DND-41 (cell line): ENCODE data around the gene TMEM151A.

ENCODE experiments used
- ATAC-seq: fragments of 200-7000 bp; cut with Tn5 transposase; 3 replicates; pipeline ENCODE4 v1.9.1; 2021; ENCODE audit warnings: low read depth; ENCODE audit not compliant: insufficient read depth
- DNase-seq: peaks from one replicate; pipeline ENCODE4 v3.0.0-alpha.2; 2020
- H2AFZ ChIP-seq: 2 replicates; pipeline ENCODE4 v1.6.0; 2012; ENCODE audit warnings: low read depth, low read length
- H3K27ac ChIP-seq: 2 replicates; pipeline ENCODE4 v1.5.1; 2012; ENCODE audit warnings: low read length, inconsistent platforms
- H3K27me3 ChIP-seq: fragments of 200-600 bp; sonication (generic); 2 replicates; pipeline ENCODE4 v1.6.0; 2012; ENCODE audit warnings: low read length, mild to moderate bottlenecking, inconsistent platforms; ENCODE audit not compliant: insufficient read depth, poor library complexity
- H3K36me3 ChIP-seq: 2 replicates; pipeline ENCODE4 v1.5.1; 2012; ENCODE audit warnings: low read length, inconsistent platforms; ENCODE audit not compliant: insufficient read depth
- H3K4me1 ChIP-seq: 2 replicates; pipeline ENCODE4 v1.5.1; 2012; ENCODE audit warnings: mild to moderate bottlenecking, low read length; ENCODE audit not compliant: insufficient read depth
- H3K4me2 ChIP-seq: 2 replicates; pipeline ENCODE4 v1.6.0; 2012; ENCODE audit warnings: mild to moderate bottlenecking, moderate library complexity, low read length, inconsistent platforms; ENCODE audit not compliant: insufficient read depth
- H3K4me3 ChIP-seq, 2 experiments: fragments of 200-600 bp in 1 of 2; shearing (Covaris generic) in 1 of 2; 2 replicates each; pipeline ENCODE4 v1.5.1; 2012 to 2016; ENCODE audit warnings: inconsistent platforms in 2 of 2, low read length in 2 of 2, mild to moderate bottlenecking in 2 of 2, low read depth in 1 of 2, moderate library complexity in 1 of 2
- H3K79me2 ChIP-seq: 2 replicates; pipeline ENCODE4 v1.6.0; 2012; ENCODE audit warnings: low read length, inconsistent platforms; ENCODE audit not compliant: insufficient read depth
- H3K9ac ChIP-seq: 2 replicates; pipeline ENCODE4 v1.6.0; 2012; ENCODE audit warnings: low read depth, mild to moderate bottlenecking, inconsistent platforms, low read length, moderate library complexity
- H3K9me3 ChIP-seq: 2 replicates; pipeline ENCODE4 v1.5.1; 2012; ENCODE audit warnings: low read length, moderate library complexity, mild to moderate bottlenecking, inconsistent platforms; ENCODE audit not compliant: insufficient read depth, severe bottlenecking
- H4K20me1 ChIP-seq: 2 replicates; pipeline ENCODE4 v1.6.0; 2012; ENCODE audit warnings: low read length; ENCODE audit not compliant: insufficient read depth
- CTCF ChIP-seq: IDR thresholded peaks from 2 replicates; pipeline ENCODE4 v1.5.1; 2012; ENCODE audit warnings: borderline replicate concordance, low read length, moderate library complexity, mild to moderate bottlenecking; ENCODE audit not compliant: poor library complexity, severe bottlenecking; ENCODE audit errors: extremely low read depth
- EZH2 ChIP-seq: IDR thresholded peaks from 3 replicates; pipeline ENCODE4 v1.6.1; 2012; ENCODE audit warnings: borderline replicate concordance, low read depth, mild to moderate bottlenecking, moderate library complexity, low read length, inconsistent platforms; ENCODE audit not compliant: severe bottlenecking

The TMEM151A gene

DNA sequence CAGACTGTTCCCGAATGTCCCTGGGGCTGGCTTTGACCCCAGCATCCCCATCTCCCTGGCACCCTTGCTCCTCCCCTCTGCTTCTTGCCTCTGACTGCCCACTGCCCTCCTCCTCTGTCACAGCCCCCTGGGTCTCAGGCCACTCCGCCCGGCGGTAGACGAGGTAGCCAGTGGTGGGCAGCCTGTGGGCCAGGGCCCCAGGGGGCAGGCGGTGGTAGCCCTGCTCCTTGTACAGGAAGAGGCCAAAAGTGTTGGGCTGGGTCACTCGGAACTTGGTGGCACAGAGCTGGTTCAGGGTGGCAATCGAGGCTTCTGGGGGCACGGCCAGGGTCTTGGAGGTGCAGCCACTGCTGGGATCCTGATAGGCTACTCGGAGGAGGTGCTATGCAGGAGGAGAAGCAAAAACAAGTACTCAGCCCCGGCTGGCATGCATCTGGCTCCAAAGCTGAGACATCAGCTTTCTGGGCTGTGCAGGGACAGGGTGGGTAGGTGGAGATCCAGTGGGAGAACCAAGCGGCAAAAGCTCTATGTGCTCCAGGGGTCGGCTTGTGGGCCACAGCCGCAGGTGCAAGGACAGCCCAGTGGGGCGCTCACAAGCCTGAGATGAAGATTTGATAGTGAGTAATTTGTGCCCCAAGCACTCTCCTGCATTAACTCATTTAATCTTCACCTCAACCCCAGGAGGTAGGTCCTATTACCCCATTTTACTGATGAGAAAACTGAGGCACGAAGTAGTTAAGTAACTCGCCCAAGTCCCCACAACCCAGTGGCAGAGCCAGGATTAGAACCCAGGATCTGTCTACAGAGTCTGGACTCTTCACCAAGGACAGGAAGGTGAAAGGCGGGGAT is 40.9 kb downstream of the TMEM151A start:
- Histone ChIP-seq H4K20me1 (peaks cover 3% of the 10 kb centered on the region; the same call in 1 of the 2 replicates), H3K9ac (no peak overlapping the region), H3K4me1 (peaks cover 11% of the 10 kb centered on the region), H3K9me3 (no peaks in the 10 kb centered on the region), H2AFZ (no peak overlapping the region), H3K79me2 (no peaks in the 10 kb centered on the region), H3K4me2 (no peak overlapping the region), H3K4me3 (no peak overlapping the region), H3K27ac (no peak overlapping the region), H3K36me3 (peaks cover 9% of the 10 kb centered on the region), H3K27me3 (no peaks in the 10 kb centered on the region)
- DNase-seq = no peak
- TF ChIP-seq CTCF (no peak), EZH2 (no peak)
- ATAC-seq = no peak

- H3K9ac ChIP-seq = no peak overlapping the region
- H3K27me3 ChIP-seq = no peaks in the 10 kb centered on the region
- no peak overlapping the region for H3K4me3 ChIP-seq
- peaks cover 17% of the 10 kb centered on the region for H3K36me3 ChIP-seq
- no peaks in the 10 kb centered on the region for H3K79me2 ChIP-seq
- no peak for ATAC-seq
- no peak for DNase-seq
- TF ChIP-seq CTCF (no peak), EZH2 (no peak)
- H4K20me1 ChIP-seq = peaks cover 6% of the 10 kb centered on the region; the same call in 1 of the 2 replicates
- peaks cover 4% of the 10 kb centered on the region for H3K4me1 ChIP-seq
- no peaks in the 10 kb centered on the region for H3K9me3 ChIP-seq
- no peak overlapping the region for H3K27ac ChIP-seq
- H3K4me2 ChIP-seq = no peak overlapping the region
- H2AFZ ChIP-seq = no peak overlapping the region
These were observed 41.7 kb downstream of the TMEM151A start for GRCh38 chr11:66333220-66333877.

- Histone ChIP-seq H3K4me3 (no peak overlapping the region), H3K4me2 (no peak overlapping the region), H3K27ac (no peak overlapping the region), H3K9ac (no peak overlapping the region), H3K79me2 (no peaks in the 10 kb centered on the region), H2AFZ (no peak overlapping the region), H3K36me3 (peaks cover 24% of the 10 kb centered on the region), H3K4me1 (no peaks in the 10 kb centered on the region), H3K9me3 (no peaks in the 10 kb centered on the region), H4K20me1 (peaks cover 11% of the 10 kb centered on the region; the same call in 1 of the 2 replicates), H3K27me3 (no peaks in the 10 kb centered on the region)
- ATAC-seq (no peak), DNase-seq (no peak)
- no peak for TF ChIP-seq CTCF
- TF ChIP-seq EZH2 = no peak
These were observed 42.4 kb downstream of the TMEM151A start for GRCh38 chr11:66333896-66334604.
